ENCODE measurements around the gene DDX1. TPM values are rescaled to one million over a fixed set of nuclear protein-coding genes. Genes with fewer than 3 reads are reported as not detected.
"Not testable (repeated sequence)": the region's sequence is repeated elsewhere in the genome, so short reads cannot be mapped to it uniquely, and the experiment has no call there.

The DDX1 gene
- total RNA-seq, 4 donors from 2014 or later, result 41.6 to 78.6 (median 66.5) TPM

- DNase-seq, result no peak
- no peak overlapping the region for H3K27ac ChIP-seq
- no peak overlapping the region for H3K4me3 ChIP-seq
- H3K36me3 ChIP-seq, result peaks cover 8 to 81% (median 27%) of the 10 kb centered on the region in 3 donors
- intact Hi-C loops (cut with DNase I), result no loop called here
- H3K27me3 ChIP-seq, result no peaks in the 10 kb centered on the region
- H3K9me3 ChIP-seq, result no peaks in the 10 kb centered on the region
- TF ChIP-seq CTCF (IDR thresholded peaks at IDR 0.05) (no peak), POLR2A (IDR thresholded peaks at IDR 0.05) (no peak)
- WGBS, 2 donors, result 95% methylated on average over 1 of the region's 1 CpG
- H3K4me1 ChIP-seq, result no peaks in the 10 kb centered on the region
These were observed 17.8 kb downstream of the DDX1 start for GRCh38 chr2:15609341-15610042.

- WGBS, 2 donors, result 92 to 94% methylated on average over 5 of the region's 5 CpGs
- intact Hi-C loops (cut with DNase I), result no loop called here
- Histone ChIP-seq H3K27me3 (no peaks in the 10 kb centered on the region), H3K4me1 (no peaks in the 10 kb centered on the region), H3K36me3 (peaks cover 2 to 81% (median 17%) of the 10 kb centered on the region in 3 donors), H3K9me3 (no peaks in the 10 kb centered on the region), H3K27ac (no peak overlapping the region), H3K4me3 (no peak overlapping the region)
- TF ChIP-seq POLR2A (IDR thresholded peaks at IDR 0.05) (no peak), CTCF (IDR thresholded peaks at IDR 0.05) (no peak)
- DNase-seq, result no peak
These were observed 18.8 kb downstream of the DDX1 start for GRCh38 chr2:15610430-15610952.

GRCh38 chr2:15612101-15612500 is 20.4 kb downstream of the DDX1 start:
- DNase-seq; H3K27me3 ChIP-seq; H3K4me3 ChIP-seq; H3K9me3 ChIP-seq; intact Hi-C loops (cut with DNase I); H3K4me1 ChIP-seq; H3K27ac ChIP-seq: not testable (repeated sequence)
- peaks cover 0 to 81% (median 2%) of the 10 kb centered on the region in 3 donors for H3K36me3 ChIP-seq
- no CpG with 5 or more reads among the region's 33 CpGs for WGBS, 2 donors

- Histone ChIP-seq H3K4me3 (no peak overlapping the region), H3K9me3 (no peaks in the 10 kb centered on the region), H3K36me3 (peaks cover 9 to 80% (median 10%) of the 10 kb centered on the region in 3 donors), H3K4me1 (no peaks in the 10 kb centered on the region), H3K27ac (no peak overlapping the region), H3K27me3 (no peaks in the 10 kb centered on the region)
- WGBS, 2 donors, result 92 to 95% methylated on average over 9 to 10 of the region's 10 CpGs
- intact Hi-C loops (cut with DNase I), result no loop called here
- no peak for DNase-seq
- TF ChIP-seq CTCF (IDR thresholded peaks at IDR 0.05) (no peak), POLR2A (IDR thresholded peaks at IDR 0.05) (no peak)
These were observed 22.2 kb downstream of the DDX1 start for GRCh38 chr2:15613736-15614429.

GRCh38 chr2:15614545-15615300 is 23.1 kb downstream of the DDX1 start:
- 88 to 89% methylated on average over 6 of the region's 6 CpGs for WGBS, 2 donors
- intact Hi-C loops (cut with DNase I), result no loop called here
- no peaks in the 10 kb centered on the region for H3K27me3 ChIP-seq
- H3K4me1 ChIP-seq, result no peaks in the 10 kb centered on the region
- no peak overlapping the region for H3K27ac ChIP-seq
- no peak overlapping the region for H3K4me3 ChIP-seq
- no peaks in the 10 kb centered on the region for H3K9me3 ChIP-seq
- no peak for TF ChIP-seq CTCF (IDR thresholded peaks at IDR 0.05)
- TF ChIP-seq POLR2A (IDR thresholded peaks at IDR 0.05), result no peak
- peaks cover 14 to 80% (median 18%) of the 10 kb centered on the region in 3 donors for H3K36me3 ChIP-seq
- DNase-seq, result no peak
